Activated CD4-positive, alpha-beta memory T cell treated with anti-CD3 and anti-CD28 coated beads, Interleukin-2, amount 10 ng/mL, durations not matched to agents 7 days and 5 days (primary cell): ENCODE data around the gene R3HDML. TPM values are rescaled to one million over a fixed set of nuclear protein-coding genes. Genes with fewer than 3 reads are reported as not detected.

Experiments
- CTCF ChIA-PET: fragments of 350-600 bp; sonication (Branson Sonifier 250); formaldehyde crosslinking; loops from one replicate; lab custom pipeline; 2021; ENCODE audit warnings: antibody characterized with exemption, inconsistent platforms; lab: Charles Lee
- POLR2A ChIA-PET: fragments of 350-600 bp; sonication (Branson Sonifier 250); formaldehyde crosslinking; loops from one replicate; lab custom pipeline; 2021; ENCODE audit warnings: antibody characterized with exemption; lab: Charles Lee
- DNase-seq: peaks from one replicate; pipeline ENCODE4 v3.0.0-alpha.2; 2020
- H3K27ac Mint-ChIP-seq: one replicate; pipeline ENCODE4 v1.8.0; 2021; ENCODE audit warnings: mild to moderate bottlenecking, mixed read lengths
- H3K27me3 Mint-ChIP-seq: one replicate; pipeline ENCODE4 v1.8.0; 2021; ENCODE audit warnings: mixed read lengths
- H3K36me3 Mint-ChIP-seq: one replicate; pipeline ENCODE4 v1.8.0; 2021; ENCODE audit warnings: low read depth, mixed read lengths
- H3K4me1 Mint-ChIP-seq: one replicate; pipeline ENCODE4 v1.8.0; 2021; ENCODE audit warnings: mixed read lengths
- H3K4me3 Mint-ChIP-seq: one replicate; pipeline ENCODE4 v1.8.0; 2021; ENCODE audit warnings: mild to moderate bottlenecking, mixed read lengths
- H3K9me3 Mint-ChIP-seq: one replicate; pipeline ENCODE4 v1.8.0; 2021; ENCODE audit warnings: mixed read lengths
- total RNA-seq, 2 experiments: library from RNA; stranded (reverse); gene quantifications; one replicate each; pipeline ENCODE4 v1.2.3, GENCODE V29; 2021

The R3HDML gene
- total RNA-seq, 2 experiments from 2014 or later: not detected

- ChIA-PET POLR2A (no interaction called here), CTCF (interaction anchor here (0.6 to 1.6 kb wide), 2 partner anchors 20 to 219 kb away, joined by 3 to 6 read pairs; no protein-coding TSS in a partner anchor)
- DNase-seq: no peak
- peaks cover 7% of the 10 kb centered on the region for H3K27me3 Mint-ChIP-seq
- no peaks in the 10 kb centered on the region for H3K9me3 Mint-ChIP-seq
- H3K27ac Mint-ChIP-seq: no peak overlapping the region
- H3K4me1 Mint-ChIP-seq: peaks cover 5% of the 10 kb centered on the region
- no peak overlapping the region for H3K4me3 Mint-ChIP-seq
- no peaks in the 10 kb centered on the region for H3K36me3 Mint-ChIP-seq
These were observed 53.0 kb downstream of the R3HDML start for GRCh38 chr20:44389871-44390270.

GRCh38 chr20:44390280-44390679, 53.4 kb downstream of the R3HDML start:
- DNase-seq: no peak
- CTCF ChIA-PET: interaction anchor here (0.6 to 1.6 kb wide), 2 partner anchors 20 to 218 kb away, joined by 3 to 6 read pairs; no protein-coding TSS in a partner anchor
- H3K36me3 Mint-ChIP-seq: no peaks in the 10 kb centered on the region
- H3K4me3 Mint-ChIP-seq: no peak overlapping the region
- no peak overlapping the region for H3K27ac Mint-ChIP-seq
- no peaks in the 10 kb centered on the region for H3K9me3 Mint-ChIP-seq
- peaks cover 8% of the 10 kb centered on the region for H3K27me3 Mint-ChIP-seq
- POLR2A ChIA-PET: no interaction called here
- peaks cover 5% of the 10 kb centered on the region for H3K4me1 Mint-ChIP-seq

- ChIA-PET POLR2A (no interaction called here), CTCF (interaction anchor here (1.0 to 1.8 kb wide), 3 partner anchors 176 to 218 kb away, joined by 3 to 7 read pairs (median 3); no protein-coding TSS in a partner anchor)
- no peaks in the 10 kb centered on the region for H3K9me3 Mint-ChIP-seq
- H3K4me3 Mint-ChIP-seq: no peak overlapping the region
- peaks cover 10% of the 10 kb centered on the region for H3K27me3 Mint-ChIP-seq
- no peak overlapping the region for H3K27ac Mint-ChIP-seq
- peaks cover 5% of the 10 kb centered on the region for H3K4me1 Mint-ChIP-seq
- H3K36me3 Mint-ChIP-seq: no peaks in the 10 kb centered on the region
- no peak for DNase-seq
These were observed 55.4 kb downstream of the R3HDML start for GRCh38 chr20:44392088-44392775.

GRCh38 chr20:44392776-44393607, 56.1 kb downstream of the R3HDML start:
- Mint-ChIP-seq H3K36me3 (no peaks in the 10 kb centered on the region), H3K9me3 (no peaks in the 10 kb centered on the region), H3K4me3 (no peak overlapping the region), H3K4me1 (peaks cover 5% of the 10 kb centered on the region), H3K27ac (no peak overlapping the region), H3K27me3 (peaks cover 10% of the 10 kb centered on the region)
- no peak for DNase-seq
- ChIA-PET POLR2A (no interaction called here), CTCF (interaction anchor here (1.8 kb wide), 1 partner anchor 177 kb away, joined by 7 read pairs; no protein-coding TSS in a partner anchor)

GRCh38 chr20:44393608-44394451, 57.0 kb downstream of the R3HDML start:
- Mint-ChIP-seq H3K36me3 (no peaks in the 10 kb centered on the region), H3K27me3 (peaks cover 8% of the 10 kb centered on the region), H3K27ac (no peak overlapping the region), H3K4me1 (peaks cover 1% of the 10 kb centered on the region), H3K9me3 (no peaks in the 10 kb centered on the region), H3K4me3 (no peak overlapping the region)
- DNase-seq: no peak
- CTCF ChIA-PET: interaction anchor here (2.9 kb wide), 1 partner anchor 9 kb away, joined by 9 read pairs; no protein-coding TSS in a partner anchor
- POLR2A ChIA-PET: no interaction called here

- Mint-ChIP-seq H3K4me1 (no peaks in the 10 kb centered on the region), H3K4me3 (no peak overlapping the region), H3K27ac (no peak overlapping the region), H3K27me3 (peaks cover 9% of the 10 kb centered on the region), H3K9me3 (no peaks in the 10 kb centered on the region), H3K36me3 (no peaks in the 10 kb centered on the region)
- ChIA-PET CTCF (interaction anchor here (2.9 kb wide), 1 partner anchor 10 kb away, joined by 9 read pairs; no protein-coding TSS in a partner anchor), POLR2A (no interaction called here)
- no peak for DNase-seq
These were observed 57.5 kb downstream of the R3HDML start for GRCh38 chr20:44394452-44394701.

GRCh38 chr20:44394702-44395460, 58.0 kb downstream of the R3HDML start:
- Mint-ChIP-seq H3K27me3 (peaks cover 10% of the 10 kb centered on the region), H3K4me3 (no peak overlapping the region), H3K4me1 (no peaks in the 10 kb centered on the region), H3K36me3 (no peaks in the 10 kb centered on the region), H3K9me3 (no peaks in the 10 kb centered on the region), H3K27ac (no peak overlapping the region)
- CTCF ChIA-PET: interaction anchor here (0.9 to 2.9 kb wide), 2 partner anchors 9 to 10 kb away, joined by 6 to 9 read pairs; no protein-coding TSS in a partner anchor
- POLR2A ChIA-PET: no interaction called here
- no peak for DNase-seq

- DNase-seq: no peak
- H3K27me3 Mint-ChIP-seq: peaks cover 10% of the 10 kb centered on the region
- no peak overlapping the region for H3K4me3 Mint-ChIP-seq
- H3K27ac Mint-ChIP-seq: no peak overlapping the region
- POLR2A ChIA-PET: no interaction called here
- no peaks in the 10 kb centered on the region for H3K9me3 Mint-ChIP-seq
- CTCF ChIA-PET: interaction anchor here (0.9 to 2.9 kb wide), 2 partner anchors 10 to 11 kb away, joined by 6 to 9 read pairs; no protein-coding TSS in a partner anchor
- no peaks in the 10 kb centered on the region for H3K4me1 Mint-ChIP-seq
- no peaks in the 10 kb centered on the region for H3K36me3 Mint-ChIP-seq
These were observed 58.9 kb downstream of the R3HDML start for GRCh38 chr20:44395461-44396340.

GRCh38 chr20:44396369-44397130, 59.7 kb downstream of the R3HDML start:
- Mint-ChIP-seq H3K4me3 (no peak overlapping the region), H3K27me3 (peaks cover 10% of the 10 kb centered on the region), H3K36me3 (no peaks in the 10 kb centered on the region), H3K4me1 (no peaks in the 10 kb centered on the region), H3K9me3 (no peaks in the 10 kb centered on the region), H3K27ac (no peak overlapping the region)
- ChIA-PET CTCF (interaction anchor here (2.9 kb wide), 1 partner anchor 12 kb away, joined by 9 read pairs; no protein-coding TSS in a partner anchor), POLR2A (no interaction called here)
- no peak for DNase-seq

- ChIA-PET CTCF (no interaction called here), POLR2A (no interaction called here)
- H3K4me1 Mint-ChIP-seq: no peaks in the 10 kb centered on the region
- H3K4me3 Mint-ChIP-seq: no peak overlapping the region
- H3K27me3 Mint-ChIP-seq: peaks cover 13% of the 10 kb centered on the region
- DNase-seq: no peak
- H3K36me3 Mint-ChIP-seq: no peaks in the 10 kb centered on the region
- H3K27ac Mint-ChIP-seq: no peak overlapping the region
- no peaks in the 10 kb centered on the region for H3K9me3 Mint-ChIP-seq
These were observed 61.5 kb downstream of the R3HDML start for GRCh38 chr20:44398335-44398734.

GRCh38 chr20:44399446-44399845, 62.6 kb downstream of the R3HDML start:
- peaks cover 4% of the 10 kb centered on the region for H3K9me3 Mint-ChIP-seq
- H3K27ac Mint-ChIP-seq: no peak overlapping the region
- DNase-seq: no peak
- ChIA-PET CTCF (no interaction called here), POLR2A (no interaction called here)
- H3K4me3 Mint-ChIP-seq: no peak overlapping the region
- H3K36me3 Mint-ChIP-seq: peaks cover 1% of the 10 kb centered on the region
- H3K4me1 Mint-ChIP-seq: no peaks in the 10 kb centered on the region
- peaks cover 14% of the 10 kb centered on the region for H3K27me3 Mint-ChIP-seq
